Loucy (cell line): ENCODE data around the gene EIF4H.
A peak's percentile ranks its signal among the peaks of the same experiment; 100 is the strongest.

ENCODE experiments used
- EZH2phosphoT487 ChIP-seq: fragments of 200-600 bp; IDR thresholded peaks from 2 replicates; pipeline ENCODE4 v1.6.1; 2018; ENCODE audit warnings: antibody characterized with exemption, mild to moderate bottlenecking, moderate library complexity, borderline replicate concordance
- TF ChIP-seq, protein P1 (sequence below): fragments of 200-600 bp; sonication (generic); conservative IDR thresholded peaks from 2 replicates; pipeline ENCODE4 v1.5.1; 2014; ENCODE audit warnings: mild to moderate bottlenecking, antibody characterized with exemption, low read length

DNA sequence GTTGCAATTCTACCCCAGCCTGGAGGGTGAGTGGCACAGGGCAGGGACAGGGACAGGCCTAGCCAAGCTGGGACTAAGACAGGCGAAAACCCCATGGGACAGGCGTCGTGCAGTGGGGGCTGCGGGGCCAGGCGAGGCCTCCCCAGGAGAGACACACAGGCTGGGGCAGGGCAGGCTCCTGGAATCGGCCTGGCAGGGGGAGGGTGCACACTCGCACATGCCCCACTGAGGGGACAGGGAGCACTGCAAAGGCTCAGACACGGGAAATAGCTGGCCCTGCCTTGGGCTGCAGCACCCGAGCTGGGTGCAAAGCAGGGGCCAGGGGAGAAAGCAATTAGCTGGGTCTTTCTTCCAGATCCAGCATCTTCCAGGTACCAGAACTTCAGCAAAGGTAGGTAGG lies 46.1 kb downstream of the EIF4H start:
- TF ChIP-seq, protein P1, sequence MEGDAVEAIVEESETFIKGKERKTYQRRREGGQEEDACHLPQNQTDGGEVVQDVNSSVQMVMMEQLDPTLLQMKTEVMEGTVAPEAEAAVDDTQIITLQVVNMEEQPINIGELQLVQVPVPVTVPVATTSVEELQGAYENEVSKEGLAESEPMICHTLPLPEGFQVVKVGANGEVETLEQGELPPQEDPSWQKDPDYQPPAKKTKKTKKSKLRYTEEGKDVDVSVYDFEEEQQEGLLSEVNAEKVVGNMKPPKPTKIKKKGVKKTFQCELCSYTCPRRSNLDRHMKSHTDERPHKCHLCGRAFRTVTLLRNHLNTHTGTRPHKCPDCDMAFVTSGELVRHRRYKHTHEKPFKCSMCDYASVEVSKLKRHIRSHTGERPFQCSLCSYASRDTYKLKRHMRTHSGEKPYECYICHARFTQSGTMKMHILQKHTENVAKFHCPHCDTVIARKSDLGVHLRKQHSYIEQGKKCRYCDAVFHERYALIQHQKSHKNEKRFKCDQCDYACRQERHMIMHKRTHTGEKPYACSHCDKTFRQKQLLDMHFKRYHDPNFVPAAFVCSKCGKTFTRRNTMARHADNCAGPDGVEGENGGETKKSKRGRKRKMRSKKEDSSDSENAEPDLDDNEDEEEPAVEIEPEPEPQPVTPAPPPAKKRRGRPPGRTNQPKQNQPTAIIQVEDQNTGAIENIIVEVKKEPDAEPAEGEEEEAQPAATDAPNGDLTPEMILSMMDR = 0 out of 2 replicates have a peak, but pooled peaks have one; percentile 11
- TF ChIP-seq EZH2phosphoT487 = no peak
